Measurements from ENCODE around the gene PLEKHG4B. TPM values are rescaled to one million over a fixed set of nuclear protein-coding genes. Genes with fewer than 3 reads are reported as not detected.

The PLEKHG4B gene
- polyA plus RNA-seq, 1 donor (not counting 4 experiments of a cell fraction or from before 2014, with no cell fraction given): not detected

DNA sequence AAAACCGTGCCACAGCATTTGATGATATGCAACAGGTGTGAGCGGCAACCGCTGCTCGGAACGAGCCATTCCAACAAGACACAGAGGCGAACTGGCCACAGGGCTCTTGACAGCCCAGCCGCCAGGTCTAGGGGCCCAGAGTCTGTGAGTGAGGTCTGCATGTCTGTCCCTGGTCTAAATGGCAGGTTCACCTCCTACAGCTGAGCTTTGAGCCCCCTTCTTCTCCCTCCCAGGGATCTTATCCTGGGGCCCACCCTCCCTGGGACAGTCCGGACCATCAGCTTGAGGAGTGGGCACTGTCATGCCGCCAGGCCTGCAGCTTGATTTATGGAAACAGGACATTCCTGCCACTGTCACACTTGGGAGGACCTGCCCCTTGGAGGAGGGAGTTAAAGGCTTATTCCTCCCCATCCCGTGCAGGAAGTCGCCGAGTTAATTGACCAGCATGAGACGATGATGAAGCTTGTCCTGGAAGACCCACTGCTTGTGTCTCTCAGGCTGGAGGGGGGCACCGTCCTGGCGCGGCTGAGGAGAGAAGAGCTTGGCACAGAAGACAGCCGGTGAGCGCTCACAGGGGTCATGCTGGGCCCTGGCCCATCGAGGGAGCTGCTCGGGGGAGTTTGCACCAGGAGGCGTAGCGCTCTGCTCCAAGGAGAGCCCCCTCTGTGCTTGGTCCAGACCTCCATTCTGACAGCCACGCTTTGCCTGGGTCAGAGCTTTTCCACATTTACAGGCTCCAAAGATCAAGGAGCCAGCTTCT, 63.9 kb downstream of the PLEKHG4B start:
- H3K9ac ChIP-seq (ENCODE audit: control insufficient read depth, extremely low read depth, insufficient read depth, low read length): no peak overlapping the region
- H3K9me1 ChIP-seq (ENCODE audit: control insufficient read depth, extremely low read depth, insufficient read depth, low read length): no peaks in the 10 kb centered on the region
- H3K79me2 ChIP-seq (ENCODE audit: control insufficient read depth, insufficient read depth, low read length): no peaks in the 10 kb centered on the region
- FAIRE-seq: no peak
- no peak overlapping the region for H3K4me3 ChIP-seq (ENCODE audit: control insufficient read depth in 2 of 3, extremely low read depth in 1 of 3, insufficient read depth in 2 of 3, low read depth in 1 of 3, low read length in 3 of 3)
- DNase-seq (ENCODE audit: low read depth, low spot score): no peak
- no peaks in the 10 kb centered on the region for H4K20me1 ChIP-seq (ENCODE audit: control insufficient read depth, extremely low read depth, insufficient read depth, low read length)
- no peaks in the 10 kb centered on the region for H3K9me3 ChIP-seq (ENCODE audit: control insufficient read depth, low read depth, low read length)
- no peaks in the 10 kb centered on the region for H3K36me3 ChIP-seq (ENCODE audit: control insufficient read depth in 2 of 2, extremely low read depth in 1 of 2, insufficient read depth in 2 of 2, low read length in 2 of 2)
- no peaks in the 10 kb centered on the region for H3K27me3 ChIP-seq (ENCODE audit: control insufficient read depth, extremely low read depth, insufficient read depth, low read length)
- H2AFZ ChIP-seq (ENCODE audit: control insufficient read depth, low read length): no peak overlapping the region
- H3K27ac ChIP-seq (ENCODE audit: control insufficient read depth, insufficient read depth, low read length): no peak overlapping the region
- H3K4me1 ChIP-seq (ENCODE audit: control insufficient read depth, extremely low read depth, insufficient read depth, low read length): no peaks in the 10 kb centered on the region
- no peak overlapping the region for H3K4me2 ChIP-seq (ENCODE audit: control insufficient read depth, extremely low read depth, insufficient read depth, low read depth, low read length)
- dilution Hi-C loops (cut with MboI; ENCODE audit: extremely low pct_ligation_motif_present, low sequenced_read_pairs): no loop called here
- TF ChIP-seq EZH2 (IDR thresholded peaks at IDR 0.05; ENCODE audit: low read length): no peak
- TF ChIP-seq, protein P1, sequence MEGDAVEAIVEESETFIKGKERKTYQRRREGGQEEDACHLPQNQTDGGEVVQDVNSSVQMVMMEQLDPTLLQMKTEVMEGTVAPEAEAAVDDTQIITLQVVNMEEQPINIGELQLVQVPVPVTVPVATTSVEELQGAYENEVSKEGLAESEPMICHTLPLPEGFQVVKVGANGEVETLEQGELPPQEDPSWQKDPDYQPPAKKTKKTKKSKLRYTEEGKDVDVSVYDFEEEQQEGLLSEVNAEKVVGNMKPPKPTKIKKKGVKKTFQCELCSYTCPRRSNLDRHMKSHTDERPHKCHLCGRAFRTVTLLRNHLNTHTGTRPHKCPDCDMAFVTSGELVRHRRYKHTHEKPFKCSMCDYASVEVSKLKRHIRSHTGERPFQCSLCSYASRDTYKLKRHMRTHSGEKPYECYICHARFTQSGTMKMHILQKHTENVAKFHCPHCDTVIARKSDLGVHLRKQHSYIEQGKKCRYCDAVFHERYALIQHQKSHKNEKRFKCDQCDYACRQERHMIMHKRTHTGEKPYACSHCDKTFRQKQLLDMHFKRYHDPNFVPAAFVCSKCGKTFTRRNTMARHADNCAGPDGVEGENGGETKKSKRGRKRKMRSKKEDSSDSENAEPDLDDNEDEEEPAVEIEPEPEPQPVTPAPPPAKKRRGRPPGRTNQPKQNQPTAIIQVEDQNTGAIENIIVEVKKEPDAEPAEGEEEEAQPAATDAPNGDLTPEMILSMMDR (optimal IDR thresholded peaks at IDR 0.05 in 1 of 3, IDR thresholded peaks at IDR 0.05 in 1 of 3, conservative IDR thresholded peaks at IDR 0.05 in 1 of 3; ENCODE audit: extremely low read depth in 1 of 3, insufficient read depth in 2 of 3, low read length in 3 of 3): no peak

DNA sequence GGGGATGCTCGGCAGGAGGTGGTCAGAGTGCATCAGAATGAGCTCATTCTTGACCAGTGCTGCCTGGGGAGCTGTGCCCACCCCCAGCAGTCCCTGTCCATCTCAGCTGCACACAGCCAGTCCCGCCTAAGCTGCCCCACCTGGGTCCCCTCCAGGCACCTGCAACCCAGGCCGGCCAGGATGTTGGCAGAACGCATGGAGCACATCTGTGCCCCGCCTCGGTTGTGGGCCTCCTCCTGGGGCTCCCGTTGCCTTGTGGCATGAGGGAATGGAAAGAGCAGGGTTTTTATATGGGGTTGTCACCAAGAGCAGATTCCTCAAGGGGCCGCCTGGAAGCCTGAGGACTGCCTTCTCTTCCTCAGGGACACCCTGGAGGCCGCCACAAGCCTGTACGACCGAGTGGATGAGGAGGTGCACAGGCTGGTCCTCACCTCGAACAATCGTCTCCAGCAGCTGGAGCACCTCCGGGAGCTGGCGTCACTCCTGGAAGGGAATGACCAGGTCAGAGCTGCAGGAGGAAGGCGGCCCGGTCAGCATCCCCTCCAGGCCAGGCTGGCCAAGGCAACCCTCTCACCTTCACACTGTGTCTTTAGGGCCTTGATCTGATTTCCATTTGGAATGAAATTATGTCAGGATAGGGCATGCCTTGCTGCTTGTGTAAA, 64.6 kb downstream of the PLEKHG4B start:
- H3K9me1 ChIP-seq (ENCODE audit: control insufficient read depth, extremely low read depth, insufficient read depth, low read length): no peaks in the 10 kb centered on the region
- H3K4me3 ChIP-seq (ENCODE audit: control insufficient read depth in 2 of 3, extremely low read depth in 1 of 3, insufficient read depth in 2 of 3, low read depth in 1 of 3, low read length in 3 of 3): no peak overlapping the region
- H4K20me1 ChIP-seq (ENCODE audit: control insufficient read depth, extremely low read depth, insufficient read depth, low read length): no peaks in the 10 kb centered on the region
- no peaks in the 10 kb centered on the region for H3K4me1 ChIP-seq (ENCODE audit: control insufficient read depth, extremely low read depth, insufficient read depth, low read length)
- H3K79me2 ChIP-seq (ENCODE audit: control insufficient read depth, insufficient read depth, low read length): no peaks in the 10 kb centered on the region
- no peak overlapping the region for H3K27ac ChIP-seq (ENCODE audit: control insufficient read depth, insufficient read depth, low read length)
- no peak overlapping the region for H3K9ac ChIP-seq (ENCODE audit: control insufficient read depth, extremely low read depth, insufficient read depth, low read length)
- H3K4me2 ChIP-seq (ENCODE audit: control insufficient read depth, extremely low read depth, insufficient read depth, low read depth, low read length): no peak overlapping the region
- no peak for DNase-seq (ENCODE audit: low read depth, low spot score)
- no peaks in the 10 kb centered on the region for H3K27me3 ChIP-seq (ENCODE audit: control insufficient read depth, extremely low read depth, insufficient read depth, low read length)
- TF ChIP-seq EZH2 (IDR thresholded peaks at IDR 0.05; ENCODE audit: low read length): no peak
- TF ChIP-seq, protein P1 (optimal IDR thresholded peaks at IDR 0.05 in 1 of 3, IDR thresholded peaks at IDR 0.05 in 1 of 3, conservative IDR thresholded peaks at IDR 0.05 in 1 of 3; ENCODE audit: extremely low read depth in 1 of 3, insufficient read depth in 2 of 3, low read length in 3 of 3): no peak
- H3K36me3 ChIP-seq (ENCODE audit: control insufficient read depth in 2 of 2, extremely low read depth in 1 of 2, insufficient read depth in 2 of 2, low read length in 2 of 2): no peaks in the 10 kb centered on the region
- dilution Hi-C loops (cut with MboI; ENCODE audit: extremely low pct_ligation_motif_present, low sequenced_read_pairs): no loop called here
- FAIRE-seq: no peak
- H3K9me3 ChIP-seq (ENCODE audit: control insufficient read depth, low read depth, low read length): no peaks in the 10 kb centered on the region
- no peak overlapping the region for H2AFZ ChIP-seq (ENCODE audit: control insufficient read depth, low read length)

Measured in keratinocyte (primary cell).